HepG2 (cell line): ENCODE data around the gene MCAT. TPM values are rescaled to one million over a fixed set of nuclear protein-coding genes. Genes with fewer than 3 reads are reported as not detected.

Source experiments
- CBX2 ChIP-seq, 2 experiments: fragments of 200-600 bp in 1 of 2; sonication (generic); formaldehyde crosslinking in 1 of 2; IDR thresholded peaks; 2 replicates each; pipeline versions ENCODE4 v1.7.0 to v1.8.1; 2018 to 2022; ENCODE audit warnings: low read depth in 2 of 2, low read length in 1 of 2, mild to moderate bottlenecking in 1 of 2, missing genetic modification reagents in 1 of 2
- CERS6 ChIP-seq: sonication (generic); formaldehyde crosslinking; IDR thresholded peaks from 2 replicates; pipeline ENCODE4 v1.5.0; 2020; ENCODE audit warnings: missing genetic modification reagents
- CHD2 ChIP-seq: IDR thresholded peaks from 2 replicates; pipeline ENCODE4 v1.6.1; 2011; ENCODE audit warnings: low read depth, low read length, improper control_type of control experiment
- EED ChIP-seq: sonication (generic); formaldehyde crosslinking; IDR thresholded peaks from 2 replicates; pipeline ENCODE4 v1.5.0; 2020; ENCODE audit warnings: mild to moderate bottlenecking, missing genetic modification reagents
- ELF1 ChIP-seq: sonication (generic); formaldehyde crosslinking; IDR thresholded peaks from 2 replicates; pipeline ENCODE4 v1.4.0; 2020; ENCODE audit warnings: missing genetic modification reagents
- ETV5 ChIP-seq: IDR thresholded peaks from 2 replicates; pipeline ENCODE4 v1.6.1; 2018; ENCODE audit warnings: missing biosample characterization, missing genetic modification reagents, inconsistent platforms, borderline replicate concordance
- GTF3A ChIP-seq: sonication (generic); formaldehyde crosslinking; conservative IDR thresholded peaks from 2 replicates; pipeline ENCODE4 v1.4.0; 2020; ENCODE audit warnings: mild to moderate bottlenecking, missing genetic modification reagents
- MYNN ChIP-seq: sonication (generic); formaldehyde crosslinking; IDR thresholded peaks from 2 replicates; pipeline ENCODE4 v1.4.0; 2020; ENCODE audit warnings: mild to moderate bottlenecking, low read depth, missing genetic modification reagents
- NCOA2 ChIP-seq: sonication (generic); formaldehyde crosslinking; IDR thresholded peaks from 2 replicates; pipeline ENCODE4 v1.8.0; 2022; ENCODE audit warnings: inconsistent platforms
- NKX3-1 ChIP-seq: sonication (generic); formaldehyde crosslinking; IDR thresholded peaks from 2 replicates; pipeline ENCODE4 v1.5.0; 2020; ENCODE audit warnings: missing genetic modification reagents
- PAWR ChIP-seq: sonication (generic); formaldehyde crosslinking; IDR thresholded peaks from 2 replicates; pipeline ENCODE4 v1.4.0; 2020; ENCODE audit warnings: missing genetic modification reagents, mild to moderate bottlenecking, borderline replicate concordance
- RERE ChIP-seq: IDR thresholded peaks from 2 replicates; pipeline ENCODE4 v1.6.1; 2016; ENCODE audit warnings: low read depth, missing genetic modification reagents, missing compliant biosample characterization
- SOX6 ChIP-seq, 2 experiments: fragments of 450-650 bp in 1 of 2; sonication (generic) in 1 of 2; formaldehyde crosslinking in 1 of 2; IDR thresholded peaks; 2 replicates each; pipeline versions ENCODE4 v1.4.0 to v1.6.1; 2017 to 2020; ENCODE audit warnings: antibody characterized with exemption in 1 of 2, mild to moderate bottlenecking in 1 of 2, missing genetic modification reagents in 1 of 2
- YEATS2 ChIP-seq: sonication (generic); formaldehyde crosslinking; IDR thresholded peaks from 2 replicates; pipeline ENCODE4 v1.4.0; 2020; ENCODE audit warnings: missing genetic modification reagents, borderline replicate concordance
- ZNF10 ChIP-seq: sonication (generic); formaldehyde crosslinking; IDR thresholded peaks from 2 replicates; pipeline ENCODE4 v1.4.0; 2020; ENCODE audit warnings: mild to moderate bottlenecking, low read depth, missing genetic modification reagents, borderline replicate concordance
- ZNF12 ChIP-seq: sonication (generic); formaldehyde crosslinking; IDR thresholded peaks from 2 replicates; pipeline ENCODE4 v1.5.0; 2020; ENCODE audit warnings: missing genetic modification reagents
- ZNF501 ChIP-seq: sonication (generic); formaldehyde crosslinking; IDR thresholded peaks from 2 replicates; pipeline ENCODE4 v1.5.1; 2020; ENCODE audit warnings: mild to moderate bottlenecking, moderate library complexity, missing genetic modification reagents
- ZNF580 ChIP-seq: IDR thresholded peaks from 2 replicates; pipeline ENCODE4 v1.6.1; 2016; ENCODE audit warnings: low read depth, borderline replicate concordance
- ZNF615 ChIP-seq: sonication (generic); formaldehyde crosslinking; IDR thresholded peaks from 2 replicates; pipeline ENCODE4 v1.5.0; 2020; ENCODE audit warnings: mild to moderate bottlenecking, missing genetic modification reagents, borderline replicate concordance
- ZNF780A ChIP-seq: sonication (generic); formaldehyde crosslinking; IDR thresholded peaks from 2 replicates; pipeline ENCODE4 v1.8.0; 2022; ENCODE audit warnings: mild to moderate bottlenecking, missing genetic modification reagents, moderate library complexity
- ZNF792 ChIP-seq: IDR thresholded peaks from 2 replicates; pipeline ENCODE4 v1.6.1; 2016
- ZUFSP ChIP-seq: sonication (generic); formaldehyde crosslinking; IDR thresholded peaks from 2 replicates; pipeline ENCODE4 v1.9.0; 2021; ENCODE audit warnings: missing genetic modification reagents, mild to moderate bottlenecking, borderline replicate concordance
- polyA plus RNA-seq, 8 experiments: library from polyadenylated mRNA; depleted of rRNA in 3 of 8; stranded (reverse) in 7 of 8; unstranded in 1 of 8; fragments of >200 nt; fragmentation: Illumina TruSeq in 4 of 8; extraction: Trizol in 4 of 8; gene quantifications; 2 replicates each; pipeline versions ENCODE4 v1.2.1 to v1.2.3, GENCODE V29; 2011 to 2016; ENCODE audit warnings: low read depth in 4 of 8, missing spikeins in 1 of 8, mixed read lengths in 1 of 8; ENCODE audit not compliant: insufficient read depth in 1 of 8
- total RNA-seq, 5 experiments: library from RNA; depleted of rRNA; stranded (reverse); fragments of >200 nt; fragmentation: Illumina TruSeq; extraction: Trizol; gene quantifications; 2 replicates each; pipeline ENCODE4 v1.2.3, GENCODE V29; 2016; ENCODE audit warnings: low read depth in 1 of 5

The MCAT gene
- total and polyA plus RNA-seq, 2 of the 13 experiments (the other 11 are each of a cell fraction or from before 2014, with no cell fraction given) = 9.3 to 16.7 TPM

- TF ChIP-seq ZNF780A (CRISPR knock-in tag) (no peak), NCOA2 (CRISPR knock-in tag) (peak; percentile 56; the same call in 1 of the 2 replicates), CBX2 (IDR thresholded peaks at IDR 0.05; ENCODE audit: low read depth, low read length) (no peak), CBX2 (CRISPR knock-in tag; IDR thresholded peaks at IDR 0.05; ENCODE audit: low read depth) (no peak), ETV5 (CRISPR knock-in tag) (peak; percentile 79), ZNF615 (CRISPR knock-in tag) (no peak; the same call in 1 of the 2 replicates), ZNF792 (CRISPR knock-in tag) (peak; percentile 76), NKX3-1 (CRISPR knock-in tag) (peak; percentile 67; the same call in 1 of the 2 replicates), PAWR (CRISPR knock-in tag) (no peak), GTF3A (no peak), MYNN (CRISPR knock-in tag) (no peak), ELF1 (peak; percentile 91), RERE (no peak), CERS6 (CRISPR knock-in tag) (no peak), ZNF580 (peak; percentile 87; the same call in 1 of the 2 replicates), CHD2 (no peak), ZNF12 (CRISPR knock-in tag) (no peak), ZNF501 (CRISPR knock-in tag) (peak; percentile 69; the same call in 1 of the 2 replicates), SOX6 (IDR thresholded peaks at IDR 0.05) (no peak), SOX6 (CRISPR knock-in tag; IDR thresholded peaks at IDR 0.05) (no peak), ZUFSP (CRISPR knock-in tag) (no peak), EED (peak; percentile 78; the same call in 1 of the 2 replicates), ZNF10 (CRISPR knock-in tag) (no peak), YEATS2 (CRISPR knock-in tag) (peak; percentile 97)
Measured at GRCh38 chr22:43142880-43143562, at the start of gene MCAT (continued).
